ENCODE data around the gene PCDHB5.
"Not testable (repeated sequence)": the region's sequence is repeated elsewhere in the genome, so short reads cannot be mapped to it uniquely, and the experiment has no call there.

- not testable (repeated sequence) for TF ChIP-seq YY1 (IDR thresholded peaks at IDR 0.05; ENCODE audit: insufficient read depth, insufficient read length); ZNF274 (IDR thresholded peaks at IDR 0.05; ENCODE audit: low read depth, low read length)
These were observed 32.5 kb upstream of the PCDHB5 start for GRCh38 chr5:141102471-141102870.

All from NT2/D1 (cell line).